ENCODE measurements around the gene SSBP1. TPM values are rescaled to one million over a fixed set of nuclear protein-coding genes. Genes with fewer than 3 reads are reported as not detected.

SSBP1 gene
- total RNA-seq, 1 donor from 2014 or later: 74.4 TPM

GRCh38 chr7:141715018-141715417 lies 23.1 kb upstream of the SSBP1 start:
- Histone ChIP-seq H3K4me1 (no peaks in the 10 kb centered on the region), H3K9me3 (no peaks in the 10 kb centered on the region), H3K27me3 (no peaks in the 10 kb centered on the region), H3K4me3 (no peak overlapping the region), H3K27ac (no peak overlapping the region), H3K36me3 (no peaks in the 10 kb centered on the region)
- no peak for DNase-seq (ENCODE audit: extremely low spot score in 2 of 2)
- TF ChIP-seq CTCF (IDR thresholded peaks at IDR 0.05): no peak
- no peak for TF ChIP-seq POLR2A (IDR thresholded peaks at IDR 0.05)
- TF ChIP-seq POLR2AphosphoS5 (IDR thresholded peaks at IDR 0.05; ENCODE audit: insufficient read depth in 1 of 2, low read depth in 1 of 2): no peak
- intact Hi-C loops (cut with DNase I): no loop called here

- Histone ChIP-seq H3K9me3 (no peaks in the 10 kb centered on the region), H3K36me3 (no peaks in the 10 kb centered on the region), H3K27ac (no peak overlapping the region), H3K27me3 (no peaks in the 10 kb centered on the region), H3K4me3 (no peak overlapping the region), H3K4me1 (no peaks in the 10 kb centered on the region)
- no peak for DNase-seq (ENCODE audit: extremely low spot score in 2 of 2)
- TF ChIP-seq POLR2A (IDR thresholded peaks at IDR 0.05) (no peak), CTCF (IDR thresholded peaks at IDR 0.05) (no peak)
- intact Hi-C loops (cut with DNase I): no loop called here
These were observed 22.1 kb upstream of the SSBP1 start for GRCh38 chr7:141715794-141716689.

GRCh38 chr7:141717450-141717849 lies 20.7 kb upstream of the SSBP1 start:
- DNase-seq (ENCODE audit: extremely low spot score in 2 of 2): no peak
- Histone ChIP-seq H3K4me1 (no peaks in the 10 kb centered on the region), H3K27me3 (no peaks in the 10 kb centered on the region), H3K27ac (no peak overlapping the region), H3K36me3 (no peaks in the 10 kb centered on the region), H3K9me3 (no peaks in the 10 kb centered on the region), H3K4me3 (no peak overlapping the region)
- intact Hi-C loops (cut with DNase I): no loop called here
- no peak for TF ChIP-seq CTCF (IDR thresholded peaks at IDR 0.05)
- no peak for TF ChIP-seq POLR2A (IDR thresholded peaks at IDR 0.05)
- no peak for TF ChIP-seq POLR2AphosphoS5 (IDR thresholded peaks at IDR 0.05; ENCODE audit: insufficient read depth in 1 of 2, low read depth in 1 of 2)

- Histone ChIP-seq H3K4me1 (no peaks in the 10 kb centered on the region), H3K27ac (no peak overlapping the region), H3K27me3 (no peaks in the 10 kb centered on the region), H3K36me3 (no peaks in the 10 kb centered on the region), H3K4me3 (no peak overlapping the region), H3K9me3 (no peaks in the 10 kb centered on the region)
- TF ChIP-seq CTCF (IDR thresholded peaks at IDR 0.05) (no peak), POLR2A (IDR thresholded peaks at IDR 0.05) (no peak), POLR2AphosphoS5 (IDR thresholded peaks at IDR 0.05; ENCODE audit: insufficient read depth in 1 of 2, low read depth in 1 of 2) (no peak)
- intact Hi-C loops (cut with DNase I): no loop called here
- DNase-seq (ENCODE audit: extremely low spot score in 2 of 2): no peak
These were observed 15.6 kb upstream of the SSBP1 start for GRCh38 chr7:141722529-141722928.

GRCh38 chr7:141729020-141729419 lies 9.1 kb upstream of the SSBP1 start:
- TF ChIP-seq POLR2AphosphoS5 (IDR thresholded peaks at IDR 0.05; ENCODE audit: insufficient read depth in 1 of 2, low read depth in 1 of 2) (no peak), POLR2A (IDR thresholded peaks at IDR 0.05) (no peak), CTCF (IDR thresholded peaks at IDR 0.05) (no peak)
- H3K36me3 ChIP-seq: no peaks in the 10 kb centered on the region
- no peaks in the 10 kb centered on the region for H3K9me3 ChIP-seq
- no peaks in the 10 kb centered on the region for H3K27me3 ChIP-seq
- DNase-seq (ENCODE audit: extremely low spot score in 2 of 2): no peak
- intact Hi-C loops (cut with DNase I): no loop called here
- H3K4me1 ChIP-seq: no peaks in the 10 kb centered on the region
- no peak overlapping the region for H3K27ac ChIP-seq
- H3K4me3 ChIP-seq: no peak overlapping the region
